ENCODE data around the gene DCLRE1B. TPM values are rescaled to one million over a fixed set of nuclear protein-coding genes. Genes with fewer than 3 reads are reported as not detected.
A peak's percentile ranks its signal among the peaks of the same experiment; 100 is the strongest.

The DCLRE1B gene
- total RNA-seq, 1 experiment from 2014 or later = 9.4 TPM

DNA sequence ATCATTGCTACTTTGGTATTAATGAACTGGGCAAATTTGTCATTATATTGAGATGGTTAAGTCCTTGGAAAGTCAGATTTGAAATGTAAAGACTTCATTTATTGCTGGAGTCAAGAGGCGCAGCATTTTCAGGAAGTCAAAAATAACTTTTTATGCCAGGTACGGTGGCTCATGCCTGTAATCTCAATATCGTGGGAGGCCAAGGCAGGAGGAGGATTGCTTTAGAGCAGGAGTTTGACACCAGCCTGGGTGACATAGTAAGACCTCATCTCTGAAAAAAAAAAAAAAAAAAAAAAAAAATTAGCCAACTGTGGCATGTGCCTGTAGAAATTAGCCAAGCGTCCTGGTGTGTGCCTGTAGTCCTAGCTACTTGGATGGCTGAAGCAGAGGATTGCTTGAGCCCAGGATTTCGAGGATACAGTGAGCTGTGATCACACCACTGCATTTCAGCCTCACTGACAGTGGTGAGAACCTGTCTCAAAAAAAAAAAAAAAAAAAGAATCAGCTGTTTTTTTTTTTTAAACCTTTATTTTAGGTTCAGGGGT, 29.5 kb downstream of the DCLRE1B start:
- ChIA-PET POLR2A (interaction anchor here (0.6 kb wide), 1 partner anchor 419 kb away, joined by 3 read pairs; no protein-coding TSS in a partner anchor), CTCF (interaction anchor here (1.0 kb wide), 1 partner anchor 42 kb away, joined by 4 read pairs; no protein-coding TSS in a partner anchor)
- Mint-ChIP-seq H3K27ac (no peak overlapping the region), H3K9me3 (peaks cover 3% of the 10 kb centered on the region; the same call in 1 of the 2 replicates), H3K4me1 (peaks cover 50% of the 10 kb centered on the region), H3K36me3 (no peaks in the 10 kb centered on the region), H3K4me3 (no peak overlapping the region), H3K27me3 (ENCODE audit: low read depth) (no peaks in the 10 kb centered on the region)
- no peak for ATAC-seq
- DNase-seq (ENCODE audit: low spot score) = no peak
- no peak for TF ChIP-seq PRRX2 (CRISPR knock-in tag; IDR thresholded peaks at IDR 0.05)
- TF ChIP-seq EMX1 (CRISPR knock-in tag; IDR thresholded peaks at IDR 0.05) = no peak
- no peak for TF ChIP-seq ETV6 (CRISPR knock-in tag; IDR thresholded peaks at IDR 0.05)
- no peak for TF ChIP-seq FOXJ3 (CRISPR knock-in tag; IDR thresholded peaks at IDR 0.05; ENCODE audit: borderline replicate concordance)
- TF ChIP-seq RELA (CRISPR knock-in tag; IDR thresholded peaks at IDR 0.05; ENCODE audit: borderline replicate concordance) = no peak
- no peak for TF ChIP-seq NR2C2 (CRISPR knock-in tag; IDR thresholded peaks at IDR 0.05)
- TF ChIP-seq ZNF416 (CRISPR knock-in tag; IDR thresholded peaks at IDR 0.05) = no peak
- TF ChIP-seq NR3C1 (CRISPR knock-in tag; conservative IDR thresholded peaks at IDR 0.05; ENCODE audit: low read depth) = no peak
- no peak for TF ChIP-seq TCF7 (CRISPR knock-in tag; IDR thresholded peaks at IDR 0.05; ENCODE audit: low read depth)

DNA sequence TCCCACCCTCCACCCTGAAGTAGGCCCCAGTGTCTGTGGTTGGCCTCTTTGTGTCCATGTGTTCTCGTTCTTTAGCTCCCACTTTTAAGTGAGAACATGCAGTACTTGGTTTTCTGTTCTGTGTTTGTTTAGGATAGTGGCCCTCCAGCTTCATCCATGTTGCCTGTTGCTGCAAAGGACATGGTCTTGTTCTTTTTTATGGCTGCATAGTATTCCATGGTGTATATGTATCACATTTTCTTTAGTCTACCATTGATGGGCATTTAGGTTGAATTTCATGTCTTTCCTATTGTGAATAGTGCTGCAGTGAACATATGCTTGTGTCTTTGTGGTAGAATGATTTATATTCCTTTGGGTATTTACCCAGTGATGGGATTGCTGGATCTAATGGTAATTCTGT, 30.1 kb downstream of the DCLRE1B start:
- H3K27ac Mint-ChIP-seq = no peak overlapping the region
- 0 out of 2 replicates have a peak, but pooled peaks cover under 1% of the 10 kb centered on the region for H3K36me3 Mint-ChIP-seq
- no peaks in the 10 kb centered on the region for H3K27me3 Mint-ChIP-seq (ENCODE audit: low read depth)
- peaks cover 3% of the 10 kb centered on the region; the same call in 1 of the 2 replicates for H3K9me3 Mint-ChIP-seq
- TF ChIP-seq GTF2I (CRISPR knock-in tag; conservative IDR thresholded peaks at IDR 0.05) (0 out of 2 replicates have a peak, but pooled peaks have one; percentile 19), CBFB (CRISPR knock-in tag; IDR thresholded peaks at IDR 0.05; ENCODE audit: low read depth) (no peak), TP53 (CRISPR knock-in tag; IDR thresholded peaks at IDR 0.05) (no peak)
- no peak overlapping the region for H3K4me3 Mint-ChIP-seq
- POLR2A ChIA-PET = interaction anchor here (0.6 kb wide), 1 partner anchor 418 kb away, joined by 3 read pairs; no protein-coding TSS in a partner anchor
- peaks cover 50% of the 10 kb centered on the region for H3K4me1 Mint-ChIP-seq
- DNase-seq (ENCODE audit: low spot score) (no peak), ATAC-seq (no peak)
- CTCF ChIA-PET = interaction anchor here (1.0 kb wide), 1 partner anchor 41 kb away, joined by 4 read pairs; no protein-coding TSS in a partner anchor

DNA sequence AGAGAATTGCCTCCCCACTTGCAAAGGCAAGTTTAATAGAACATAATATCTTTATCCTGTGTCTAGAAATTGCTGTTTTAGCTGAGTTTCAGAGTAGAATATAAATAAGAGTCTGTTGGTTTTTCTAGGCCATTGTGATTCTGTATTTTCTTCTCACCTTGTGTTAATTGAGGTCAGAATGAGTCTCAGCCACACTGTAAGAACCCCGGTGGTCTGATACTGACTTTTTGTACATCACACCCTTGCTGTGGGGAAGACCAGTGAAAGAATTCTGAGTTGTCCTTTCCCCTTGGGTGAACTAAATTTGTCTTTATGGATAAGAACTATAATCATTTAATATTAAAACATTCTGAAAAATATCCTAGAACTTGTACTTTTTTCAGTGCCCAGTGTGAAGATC, 30.8 kb downstream of the DCLRE1B start:
- no peak overlapping the region for H3K4me3 Mint-ChIP-seq
- H3K36me3 Mint-ChIP-seq = peaks cover 8% of the 10 kb centered on the region
- no peak overlapping the region for H3K27ac Mint-ChIP-seq
- no peak for ATAC-seq
- POLR2A ChIA-PET = no interaction called here
- TF ChIP-seq, protein P1, sequence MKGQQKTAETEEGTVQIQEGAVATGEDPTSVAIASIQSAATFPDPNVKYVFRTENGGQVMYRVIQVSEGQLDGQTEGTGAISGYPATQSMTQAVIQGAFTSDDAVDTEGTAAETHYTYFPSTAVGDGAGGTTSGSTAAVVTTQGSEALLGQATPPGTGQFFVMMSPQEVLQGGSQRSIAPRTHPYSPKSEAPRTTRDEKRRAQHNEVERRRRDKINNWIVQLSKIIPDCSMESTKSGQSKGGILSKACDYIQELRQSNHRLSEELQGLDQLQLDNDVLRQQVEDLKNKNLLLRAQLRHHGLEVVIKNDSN (CRISPR knock-in tag; IDR thresholded peaks at IDR 0.05) = no peak
- TF ChIP-seq, protein P2, sequence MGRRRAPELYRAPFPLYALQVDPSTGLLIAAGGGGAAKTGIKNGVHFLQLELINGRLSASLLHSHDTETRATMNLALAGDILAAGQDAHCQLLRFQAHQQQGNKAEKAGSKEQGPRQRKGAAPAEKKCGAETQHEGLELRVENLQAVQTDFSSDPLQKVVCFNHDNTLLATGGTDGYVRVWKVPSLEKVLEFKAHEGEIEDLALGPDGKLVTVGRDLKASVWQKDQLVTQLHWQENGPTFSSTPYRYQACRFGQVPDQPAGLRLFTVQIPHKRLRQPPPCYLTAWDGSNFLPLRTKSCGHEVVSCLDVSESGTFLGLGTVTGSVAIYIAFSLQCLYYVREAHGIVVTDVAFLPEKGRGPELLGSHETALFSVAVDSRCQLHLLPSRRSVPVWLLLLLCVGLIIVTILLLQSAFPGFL (CRISPR knock-in tag; IDR thresholded peaks at IDR 0.05; ENCODE audit: borderline replicate concordance) = no peak
- peaks cover 42% of the 10 kb centered on the region for H3K4me1 Mint-ChIP-seq
- CTCF ChIA-PET = interaction anchor here (1.6 kb wide), 1 partner anchor 41 kb away, joined by 4 read pairs; no protein-coding TSS in a partner anchor
- DNase-seq (ENCODE audit: low spot score) = no peak
- no peaks in the 10 kb centered on the region for H3K27me3 Mint-ChIP-seq (ENCODE audit: low read depth)
- H3K9me3 Mint-ChIP-seq = peaks cover 3% of the 10 kb centered on the region; the same call in 1 of the 2 replicates

DNA sequence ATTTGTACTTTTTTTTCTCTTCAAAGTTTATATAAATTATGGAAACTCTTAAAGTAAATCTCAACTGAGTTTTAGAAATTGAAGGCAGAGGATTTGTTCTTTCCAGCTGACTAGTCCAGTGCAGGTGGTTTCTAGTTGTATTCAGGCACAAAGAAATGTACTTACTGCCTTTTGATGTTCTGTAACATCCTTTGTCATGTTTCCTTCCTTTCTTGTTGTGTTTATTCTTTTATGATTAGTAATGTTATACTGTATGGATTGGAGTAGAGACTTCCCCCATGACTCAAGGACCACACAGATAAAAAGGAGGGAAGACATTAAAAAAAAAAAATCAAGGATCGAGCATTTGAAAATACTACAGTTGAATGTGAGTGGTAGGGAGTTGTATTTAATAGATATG, 32.0 kb downstream of the DCLRE1B start:
- Mint-ChIP-seq H3K27me3 (ENCODE audit: low read depth) (no peaks in the 10 kb centered on the region), H3K27ac (0 out of 2 replicates have a peak overlapping the region, but pooled peaks have one; percentile 1), H3K36me3 (peaks cover 13% of the 10 kb centered on the region), H3K4me3 (no peak overlapping the region), H3K4me1 (peaks cover 30% of the 10 kb centered on the region), H3K9me3 (peaks cover 3% of the 10 kb centered on the region; the same call in 1 of the 2 replicates)
- DNase-seq (ENCODE audit: low spot score) = no peak
- POLR2A ChIA-PET = no interaction called here
- no peak for ATAC-seq
- CTCF ChIA-PET = interaction anchor here (1.6 kb wide), 1 partner anchor 40 kb away, joined by 4 read pairs; no protein-coding TSS in a partner anchor
- TF ChIP-seq SOX15 (CRISPR knock-in tag; IDR thresholded peaks at IDR 0.05) (no peak), NR2C2 (CRISPR knock-in tag; IDR thresholded peaks at IDR 0.05) (no peak), MYBL2 (CRISPR knock-in tag; IDR thresholded peaks at IDR 0.05) (no peak)
- TF ChIP-seq, protein P3, sequence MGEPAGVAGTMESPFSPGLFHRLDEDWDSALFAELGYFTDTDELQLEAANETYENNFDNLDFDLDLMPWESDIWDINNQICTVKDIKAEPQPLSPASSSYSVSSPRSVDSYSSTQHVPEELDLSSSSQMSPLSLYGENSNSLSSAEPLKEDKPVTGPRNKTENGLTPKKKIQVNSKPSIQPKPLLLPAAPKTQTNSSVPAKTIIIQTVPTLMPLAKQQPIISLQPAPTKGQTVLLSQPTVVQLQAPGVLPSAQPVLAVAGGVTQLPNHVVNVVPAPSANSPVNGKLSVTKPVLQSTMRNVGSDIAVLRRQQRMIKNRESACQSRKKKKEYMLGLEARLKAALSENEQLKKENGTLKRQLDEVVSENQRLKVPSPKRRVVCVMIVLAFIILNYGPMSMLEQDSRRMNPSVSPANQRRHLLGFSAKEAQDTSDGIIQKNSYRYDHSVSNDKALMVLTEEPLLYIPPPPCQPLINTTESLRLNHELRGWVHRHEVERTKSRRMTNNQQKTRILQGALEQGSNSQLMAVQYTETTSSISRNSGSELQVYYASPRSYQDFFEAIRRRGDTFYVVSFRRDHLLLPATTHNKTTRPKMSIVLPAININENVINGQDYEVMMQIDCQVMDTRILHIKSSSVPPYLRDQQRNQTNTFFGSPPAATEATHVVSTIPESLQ (CRISPR knock-in tag; IDR thresholded peaks at IDR 0.05) = no peak
- TF ChIP-seq, protein P4, sequence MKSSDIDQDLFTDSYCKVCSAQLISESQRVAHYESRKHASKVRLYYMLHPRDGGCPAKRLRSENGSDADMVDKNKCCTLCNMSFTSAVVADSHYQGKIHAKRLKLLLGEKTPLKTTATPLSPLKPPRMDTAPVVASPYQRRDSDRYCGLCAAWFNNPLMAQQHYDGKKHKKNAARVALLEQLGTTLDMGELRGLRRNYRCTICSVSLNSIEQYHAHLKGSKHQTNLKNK (CRISPR knock-in tag; IDR thresholded peaks at IDR 0.05) = no peak
- TF ChIP-seq, protein P5, sequence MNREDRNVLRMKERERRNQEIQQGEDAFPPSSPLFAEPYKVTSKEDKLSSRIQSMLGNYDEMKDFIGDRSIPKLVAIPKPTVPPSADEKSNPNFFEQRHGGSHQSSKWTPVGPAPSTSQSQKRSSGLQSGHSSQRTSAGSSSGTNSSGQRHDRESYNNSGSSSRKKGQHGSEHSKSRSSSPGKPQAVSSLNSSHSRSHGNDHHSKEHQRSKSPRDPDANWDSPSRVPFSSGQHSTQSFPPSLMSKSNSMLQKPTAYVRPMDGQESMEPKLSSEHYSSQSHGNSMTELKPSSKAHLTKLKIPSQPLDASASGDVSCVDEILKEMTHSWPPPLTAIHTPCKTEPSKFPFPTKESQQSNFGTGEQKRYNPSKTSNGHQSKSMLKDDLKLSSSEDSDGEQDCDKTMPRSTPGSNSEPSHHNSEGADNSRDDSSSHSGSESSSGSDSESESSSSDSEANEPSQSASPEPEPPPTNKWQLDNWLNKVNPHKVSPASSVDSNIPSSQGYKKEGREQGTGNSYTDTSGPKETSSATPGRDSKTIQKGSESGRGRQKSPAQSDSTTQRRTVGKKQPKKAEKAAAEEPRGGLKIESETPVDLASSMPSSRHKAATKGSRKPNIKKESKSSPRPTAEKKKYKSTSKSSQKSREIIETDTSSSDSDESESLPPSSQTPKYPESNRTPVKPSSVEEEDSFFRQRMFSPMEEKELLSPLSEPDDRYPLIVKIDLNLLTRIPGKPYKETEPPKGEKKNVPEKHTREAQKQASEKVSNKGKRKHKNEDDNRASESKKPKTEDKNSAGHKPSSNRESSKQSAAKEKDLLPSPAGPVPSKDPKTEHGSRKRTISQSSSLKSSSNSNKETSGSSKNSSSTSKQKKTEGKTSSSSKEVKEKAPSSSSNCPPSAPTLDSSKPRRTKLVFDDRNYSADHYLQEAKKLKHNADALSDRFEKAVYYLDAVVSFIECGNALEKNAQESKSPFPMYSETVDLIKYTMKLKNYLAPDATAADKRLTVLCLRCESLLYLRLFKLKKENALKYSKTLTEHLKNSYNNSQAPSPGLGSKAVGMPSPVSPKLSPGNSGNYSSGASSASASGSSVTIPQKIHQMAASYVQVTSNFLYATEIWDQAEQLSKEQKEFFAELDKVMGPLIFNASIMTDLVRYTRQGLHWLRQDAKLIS (CRISPR knock-in tag; IDR thresholded peaks at IDR 0.05; ENCODE audit: borderline replicate concordance) = no peak
- TF ChIP-seq, protein P6, sequence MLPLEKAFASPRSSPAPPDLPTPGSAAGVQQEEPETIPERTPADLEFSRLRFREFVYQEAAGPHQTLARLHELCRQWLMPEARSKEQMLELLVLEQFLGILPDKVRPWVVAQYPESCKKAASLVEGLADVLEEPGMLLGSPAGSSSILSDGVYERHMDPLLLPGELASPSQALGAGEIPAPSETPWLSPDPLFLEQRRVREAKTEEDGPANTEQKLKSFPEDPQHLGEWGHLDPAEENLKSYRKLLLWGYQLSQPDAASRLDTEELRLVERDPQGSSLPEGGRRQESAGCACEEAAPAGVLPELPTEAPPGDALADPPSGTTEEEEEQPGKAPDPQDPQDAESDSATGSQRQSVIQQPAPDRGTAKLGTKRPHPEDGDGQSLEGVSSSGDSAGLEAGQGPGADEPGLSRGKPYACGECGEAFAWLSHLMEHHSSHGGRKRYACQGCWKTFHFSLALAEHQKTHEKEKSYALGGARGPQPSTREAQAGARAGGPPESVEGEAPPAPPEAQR (CRISPR knock-in tag; IDR thresholded peaks at IDR 0.05) = no peak
